ENCODE measurements around the gene CAMK2B.
A peak's percentile ranks its signal among the peaks of the same experiment; 100 is the strongest.

Gene CAMK2B

GRCh38 chr7:44266526-44266925 is 58.9 kb downstream of the CAMK2B start:
- Histone ChIP-seq H3K4me3 (ENCODE audit: low read length) (no peak overlapping the region), H3K4me2 (ENCODE audit: low read length) (no peak overlapping the region), H3K18ac (ENCODE audit: low read length) (no peak overlapping the region), H3K4ac (ENCODE audit: low read depth, low read length) (no peak overlapping the region), H2BK120ac (ENCODE audit: low read depth, low read length) (no peak overlapping the region), H4K8ac (ENCODE audit: low read depth, low read length) (no peak overlapping the region), H2BK15ac (replicated peaks; ENCODE audit: low read depth) (no peak overlapping the region), H3K56ac (ENCODE audit: low read length) (no peak overlapping the region), H3K23ac (ENCODE audit: low read length) (no peak overlapping the region), H2AK5ac (ENCODE audit: low read length) (no peak overlapping the region), H3K4me1 (ENCODE audit: control insufficient read depth, low read depth, low read length) (no peaks in the 10 kb centered on the region), H3K27ac (ENCODE audit: low read depth, low read length) (no peak overlapping the region), H3K36me3 (ENCODE audit: control insufficient read depth, insufficient read depth, low read length) (no peaks in the 10 kb centered on the region), H3K9ac (ENCODE audit: low read length) (no peak overlapping the region), H3K79me2 (ENCODE audit: control insufficient read depth, insufficient read depth, low read length) (no peaks in the 10 kb centered on the region), H3K27me3 (ENCODE audit: insufficient read depth, low read length, poor library complexity) (no peaks in the 10 kb centered on the region), H3K79me1 (ENCODE audit: low read length) (no peaks in the 10 kb centered on the region), H4K5ac (ENCODE audit: low read length) (no peak overlapping the region), H2BK5ac (ENCODE audit: low read length) (no peak overlapping the region)
- WGBS (ENCODE audit: extremely low coverage, insufficient coverage, low lambda C conversion rate), result no CpG with 5 or more reads among the region's 8 CpGs
- DNase-seq, result no peak

GRCh38 chr7:44265728-44266127 is 59.7 kb downstream of the CAMK2B start:
- no peak overlapping the region for H2BK5ac ChIP-seq (ENCODE audit: low read length)
- H3K56ac ChIP-seq (ENCODE audit: low read length), result no peak overlapping the region
- WGBS (ENCODE audit: extremely low coverage, insufficient coverage, low lambda C conversion rate), result no CpG with 5 or more reads among the region's 8 CpGs
- H3K4me2 ChIP-seq (ENCODE audit: low read length), result no peak overlapping the region
- DNase-seq, result no peak
- no peaks in the 10 kb centered on the region for H3K4me1 ChIP-seq (ENCODE audit: control insufficient read depth, low read depth, low read length)
- H2BK15ac ChIP-seq (replicated peaks; ENCODE audit: low read depth), result no peak overlapping the region
- H2BK120ac ChIP-seq (ENCODE audit: low read depth, low read length), result no peak overlapping the region
- H4K5ac ChIP-seq (ENCODE audit: low read length), result no peak overlapping the region
- H3K4ac ChIP-seq (ENCODE audit: low read depth, low read length), result no peak overlapping the region
- H4K8ac ChIP-seq (ENCODE audit: low read depth, low read length), result no peak overlapping the region
- H3K79me1 ChIP-seq (ENCODE audit: low read length), result no peaks in the 10 kb centered on the region
- no peak overlapping the region for H3K18ac ChIP-seq (ENCODE audit: low read length)
- H3K27ac ChIP-seq (ENCODE audit: low read depth, low read length), result no peak overlapping the region
- no peak overlapping the region for H3K4me3 ChIP-seq (ENCODE audit: low read length)
- H3K79me2 ChIP-seq (ENCODE audit: control insufficient read depth, insufficient read depth, low read length), result no peaks in the 10 kb centered on the region
- H3K27me3 ChIP-seq (ENCODE audit: insufficient read depth, low read length, poor library complexity), result no peaks in the 10 kb centered on the region
- no peak overlapping the region for H2AK5ac ChIP-seq (ENCODE audit: low read length)
- H3K36me3 ChIP-seq (ENCODE audit: control insufficient read depth, insufficient read depth, low read length), result no peaks in the 10 kb centered on the region
- H3K9ac ChIP-seq (ENCODE audit: low read length), result no peak overlapping the region
- H3K23ac ChIP-seq (ENCODE audit: low read length), result no peak overlapping the region

GRCh38 chr7:44264221-44264931 is 61.0 kb downstream of the CAMK2B start:
- Histone ChIP-seq H3K56ac (ENCODE audit: low read length) (no peak overlapping the region), H2BK120ac (ENCODE audit: low read depth, low read length) (no peak overlapping the region), H3K79me1 (ENCODE audit: low read length) (no peaks in the 10 kb centered on the region), H3K27ac (ENCODE audit: low read depth, low read length) (no peak overlapping the region), H3K4me3 (ENCODE audit: low read length) (no peak overlapping the region), H3K79me2 (ENCODE audit: control insufficient read depth, insufficient read depth, low read length) (no peaks in the 10 kb centered on the region), H3K23ac (ENCODE audit: low read length) (no peak overlapping the region), H3K4me1 (ENCODE audit: control insufficient read depth, low read depth, low read length) (no peaks in the 10 kb centered on the region), H3K18ac (ENCODE audit: low read length) (no peak overlapping the region), H3K36me3 (ENCODE audit: control insufficient read depth, insufficient read depth, low read length) (no peaks in the 10 kb centered on the region), H2AK5ac (ENCODE audit: low read length) (no peak overlapping the region), H3K4ac (ENCODE audit: low read depth, low read length) (no peak overlapping the region), H4K8ac (ENCODE audit: low read depth, low read length) (no peak overlapping the region), H2BK5ac (ENCODE audit: low read length) (no peak overlapping the region), H4K5ac (ENCODE audit: low read length) (no peak overlapping the region), H3K27me3 (ENCODE audit: insufficient read depth, low read length, poor library complexity) (no peaks in the 10 kb centered on the region), H2BK15ac (replicated peaks; ENCODE audit: low read depth) (no peak overlapping the region), H3K9ac (ENCODE audit: low read length) (no peak overlapping the region), H3K4me2 (ENCODE audit: low read length) (no peak overlapping the region)
- WGBS (ENCODE audit: extremely low coverage, insufficient coverage, low lambda C conversion rate), result no CpG with 5 or more reads among the region's 11 CpGs
- DNase-seq, result peak; percentile 4

GRCh38 chr7:44263326-44264082 is 61.9 kb downstream of the CAMK2B start:
- no peak overlapping the region for H3K27ac ChIP-seq (ENCODE audit: low read depth, low read length)
- no peak overlapping the region for H3K9ac ChIP-seq (ENCODE audit: low read length)
- no peak overlapping the region for H3K23ac ChIP-seq (ENCODE audit: low read length)
- H3K56ac ChIP-seq (ENCODE audit: low read length), result no peak overlapping the region
- H3K4me3 ChIP-seq (ENCODE audit: low read length), result no peak overlapping the region
- no peaks in the 10 kb centered on the region for H3K36me3 ChIP-seq (ENCODE audit: control insufficient read depth, insufficient read depth, low read length)
- no peak overlapping the region for H2BK15ac ChIP-seq (replicated peaks; ENCODE audit: low read depth)
- H3K79me1 ChIP-seq (ENCODE audit: low read length), result no peaks in the 10 kb centered on the region
- H4K5ac ChIP-seq (ENCODE audit: low read length), result no peak overlapping the region
- no peaks in the 10 kb centered on the region for H3K4me1 ChIP-seq (ENCODE audit: control insufficient read depth, low read depth, low read length)
- no peaks in the 10 kb centered on the region for H3K79me2 ChIP-seq (ENCODE audit: control insufficient read depth, insufficient read depth, low read length)
- DNase-seq, result no peak
- H3K18ac ChIP-seq (ENCODE audit: low read length), result no peak overlapping the region
- no peak overlapping the region for H2BK5ac ChIP-seq (ENCODE audit: low read length)
- H3K27me3 ChIP-seq (ENCODE audit: insufficient read depth, low read length, poor library complexity), result no peaks in the 10 kb centered on the region
- no peak overlapping the region for H2AK5ac ChIP-seq (ENCODE audit: low read length)
- no peak overlapping the region for H4K8ac ChIP-seq (ENCODE audit: low read depth, low read length)
- no peak overlapping the region for H3K4me2 ChIP-seq (ENCODE audit: low read length)
- H2BK120ac ChIP-seq (ENCODE audit: low read depth, low read length), result no peak overlapping the region
- WGBS (ENCODE audit: extremely low coverage, insufficient coverage, low lambda C conversion rate), result no CpG with 5 or more reads among the region's 20 CpGs
- no peak overlapping the region for H3K4ac ChIP-seq (ENCODE audit: low read depth, low read length)

- H3K23ac ChIP-seq (ENCODE audit: low read length), result no peak overlapping the region
- no peak overlapping the region for H3K9ac ChIP-seq (ENCODE audit: low read length)
- H3K36me3 ChIP-seq (ENCODE audit: control insufficient read depth, insufficient read depth, low read length), result no peaks in the 10 kb centered on the region
- no peak overlapping the region for H3K4me2 ChIP-seq (ENCODE audit: low read length)
- H3K4me1 ChIP-seq (ENCODE audit: control insufficient read depth, low read depth, low read length), result no peaks in the 10 kb centered on the region
- H2BK15ac ChIP-seq (replicated peaks; ENCODE audit: low read depth), result no peak overlapping the region
- no peak overlapping the region for H2AK5ac ChIP-seq (ENCODE audit: low read length)
- WGBS (ENCODE audit: extremely low coverage, insufficient coverage, low lambda C conversion rate), result no CpG with 5 or more reads among the region's 9 CpGs
- H2BK120ac ChIP-seq (ENCODE audit: low read depth, low read length), result no peak overlapping the region
- no peaks in the 10 kb centered on the region for H3K79me1 ChIP-seq (ENCODE audit: low read length)
- no peak overlapping the region for H3K4ac ChIP-seq (ENCODE audit: low read depth, low read length)
- no peak overlapping the region for H3K27ac ChIP-seq (ENCODE audit: low read depth, low read length)
- no peak overlapping the region for H3K4me3 ChIP-seq (ENCODE audit: low read length)
- no peaks in the 10 kb centered on the region for H3K79me2 ChIP-seq (ENCODE audit: control insufficient read depth, insufficient read depth, low read length)
- no peak overlapping the region for H3K18ac ChIP-seq (ENCODE audit: low read length)
- H3K27me3 ChIP-seq (ENCODE audit: insufficient read depth, low read length, poor library complexity), result no peaks in the 10 kb centered on the region
- DNase-seq, result no peak
- H3K56ac ChIP-seq (ENCODE audit: low read length), result no peak overlapping the region
- no peak overlapping the region for H2BK5ac ChIP-seq (ENCODE audit: low read length)
- H4K5ac ChIP-seq (ENCODE audit: low read length), result no peak overlapping the region
- no peak overlapping the region for H4K8ac ChIP-seq (ENCODE audit: low read depth, low read length)
These were observed 63.4 kb downstream of the CAMK2B start for GRCh38 chr7:44262031-44262430.
